MV-4-11 (cell line): ENCODE results near the gene SNAI3.
"Not testable (repeated sequence)": the region's sequence is repeated elsewhere in the genome, so short reads cannot be mapped to it uniquely, and the experiment has no call there.

Experiments
- DNase-seq: peaks from one replicate; lab custom pipeline; 2025; lab: John Stamatoyannopoulos, UW

SNAI3 gene

DNA sequence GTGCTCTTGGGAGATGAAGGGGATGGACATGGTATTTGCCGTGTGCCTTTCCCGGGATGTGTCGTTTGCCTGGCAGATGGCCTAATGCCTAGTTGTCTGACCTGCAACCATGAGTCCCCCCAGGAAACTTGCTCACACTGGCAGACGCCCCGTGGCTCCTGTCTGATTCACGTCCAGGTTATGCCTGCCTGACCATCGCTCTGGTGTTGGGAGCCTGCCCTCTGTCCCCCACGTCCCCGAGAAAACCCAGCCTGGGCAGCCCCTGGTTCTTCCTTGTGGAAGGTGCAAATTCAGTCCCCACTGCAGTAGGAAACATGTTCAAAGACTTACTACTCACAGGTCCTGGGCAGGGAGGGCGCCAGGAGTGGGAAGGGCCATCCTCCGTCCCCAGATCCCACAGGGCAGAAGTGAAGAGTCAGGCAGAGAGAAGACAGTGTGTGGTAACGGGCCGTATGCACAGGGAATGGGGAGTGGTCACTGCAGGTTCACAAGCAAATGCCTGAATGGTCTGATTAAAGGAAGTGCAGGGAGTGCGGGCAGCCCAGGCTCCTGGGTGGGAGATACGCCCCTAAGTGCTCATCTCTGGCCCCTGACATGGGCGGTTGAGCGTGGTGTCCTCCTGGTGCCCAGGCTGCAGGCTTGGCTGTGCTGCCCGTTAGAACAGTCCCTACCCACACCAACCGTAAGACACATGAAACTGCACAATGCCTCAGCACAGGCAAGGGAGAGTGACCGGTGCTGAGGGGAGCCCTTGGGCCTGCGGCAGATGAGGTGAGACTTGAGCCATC is 4.2 kb upstream of the SNAI3 start:
- DNase-seq, result no peak

DNA sequence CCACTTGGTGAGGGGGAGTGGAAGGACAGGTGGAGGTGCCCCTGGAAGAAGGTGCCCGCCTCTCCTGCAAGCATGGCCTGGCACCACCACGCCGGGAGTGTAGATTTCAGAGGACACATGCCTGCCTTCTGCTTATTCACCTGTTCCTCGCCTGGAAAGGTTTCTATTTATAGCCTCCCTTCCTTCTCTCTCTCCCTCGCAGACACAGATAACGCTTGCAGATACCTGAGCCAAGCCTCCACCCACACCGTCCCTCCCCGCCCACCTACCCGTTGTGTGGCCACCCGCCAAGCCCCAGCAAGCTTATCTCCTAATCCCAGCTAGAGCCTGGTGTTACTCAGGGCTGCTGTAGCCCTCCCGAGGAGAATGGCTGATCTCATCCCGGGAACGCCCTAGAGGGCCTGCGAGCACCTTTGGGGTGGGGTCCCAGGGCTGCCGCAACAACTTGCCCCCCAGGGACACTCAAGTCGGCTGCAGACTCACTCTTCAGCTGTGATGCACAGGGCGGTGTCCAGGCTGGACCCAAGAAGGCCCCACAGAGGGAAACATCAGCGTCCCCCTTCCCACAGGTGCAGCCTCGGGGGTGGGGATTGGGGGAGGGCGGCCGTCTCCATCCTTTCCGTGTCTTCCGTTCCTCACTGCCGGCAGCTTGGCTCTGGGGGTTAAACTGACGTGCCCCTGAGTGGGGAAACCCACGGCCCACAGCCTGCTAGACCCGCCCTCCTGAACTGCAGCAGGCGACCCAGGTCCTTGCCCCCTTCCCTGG is 1.9 kb upstream of the SNAI3 start:
- DNase-seq, result no peak

DNA sequence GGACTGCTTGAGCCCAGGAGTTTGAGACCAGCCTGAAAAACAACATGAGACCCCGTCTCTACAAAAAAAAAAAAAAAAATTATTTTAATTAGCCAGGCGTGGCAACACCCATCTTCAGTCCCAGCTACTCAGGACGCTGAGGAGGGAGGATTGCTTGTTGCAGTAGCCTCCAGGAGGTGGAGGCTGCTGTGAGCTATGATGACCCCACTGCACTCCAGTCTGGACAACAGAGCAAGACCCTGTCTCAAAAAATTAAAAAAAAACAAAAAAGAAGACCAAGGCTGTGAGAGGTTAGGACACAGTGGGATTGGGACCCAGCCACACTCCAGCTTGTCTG is 1.3 kb upstream of the SNAI3 start:
- no peak for DNase-seq

DNA sequence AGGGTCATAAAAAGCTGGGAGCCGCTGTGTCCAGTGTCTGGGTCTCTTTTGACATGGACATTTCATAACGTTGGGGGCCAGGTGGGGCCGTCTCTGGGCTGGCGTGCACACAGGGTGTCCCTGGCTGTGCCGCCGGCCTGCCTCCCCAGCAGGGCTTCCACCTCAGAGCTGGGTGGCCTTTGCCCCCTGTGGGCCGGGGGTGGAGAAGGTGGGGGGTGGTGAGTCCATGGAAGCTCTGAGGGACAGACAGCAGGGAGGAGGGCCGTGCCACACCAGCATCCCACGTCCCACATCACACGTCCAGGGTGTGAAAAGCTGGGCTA is 908 bp upstream of the SNAI3 start:
- DNase-seq, result no peak

DNA sequence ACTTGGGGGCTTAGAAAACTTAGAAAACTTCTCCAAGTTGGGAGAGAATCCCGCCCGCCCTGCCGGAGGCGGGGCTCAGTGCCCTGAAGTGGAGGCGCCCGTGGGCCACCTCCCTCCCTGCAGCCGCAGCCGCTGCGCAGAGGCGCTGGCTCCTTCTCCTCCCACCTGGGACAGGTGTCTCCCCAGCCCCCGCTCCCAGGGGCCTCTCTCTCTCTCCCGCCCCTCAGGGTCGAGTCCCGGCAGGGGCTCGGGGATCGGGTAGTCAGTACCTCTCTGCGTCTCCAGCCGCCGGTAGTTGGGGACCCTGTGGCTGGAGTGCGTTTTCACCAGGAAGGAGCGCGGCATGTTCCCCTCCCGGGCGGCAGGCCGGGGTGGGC is 257 bp downstream of the SNAI3 start:
- no peak for DNase-seq

DNA sequence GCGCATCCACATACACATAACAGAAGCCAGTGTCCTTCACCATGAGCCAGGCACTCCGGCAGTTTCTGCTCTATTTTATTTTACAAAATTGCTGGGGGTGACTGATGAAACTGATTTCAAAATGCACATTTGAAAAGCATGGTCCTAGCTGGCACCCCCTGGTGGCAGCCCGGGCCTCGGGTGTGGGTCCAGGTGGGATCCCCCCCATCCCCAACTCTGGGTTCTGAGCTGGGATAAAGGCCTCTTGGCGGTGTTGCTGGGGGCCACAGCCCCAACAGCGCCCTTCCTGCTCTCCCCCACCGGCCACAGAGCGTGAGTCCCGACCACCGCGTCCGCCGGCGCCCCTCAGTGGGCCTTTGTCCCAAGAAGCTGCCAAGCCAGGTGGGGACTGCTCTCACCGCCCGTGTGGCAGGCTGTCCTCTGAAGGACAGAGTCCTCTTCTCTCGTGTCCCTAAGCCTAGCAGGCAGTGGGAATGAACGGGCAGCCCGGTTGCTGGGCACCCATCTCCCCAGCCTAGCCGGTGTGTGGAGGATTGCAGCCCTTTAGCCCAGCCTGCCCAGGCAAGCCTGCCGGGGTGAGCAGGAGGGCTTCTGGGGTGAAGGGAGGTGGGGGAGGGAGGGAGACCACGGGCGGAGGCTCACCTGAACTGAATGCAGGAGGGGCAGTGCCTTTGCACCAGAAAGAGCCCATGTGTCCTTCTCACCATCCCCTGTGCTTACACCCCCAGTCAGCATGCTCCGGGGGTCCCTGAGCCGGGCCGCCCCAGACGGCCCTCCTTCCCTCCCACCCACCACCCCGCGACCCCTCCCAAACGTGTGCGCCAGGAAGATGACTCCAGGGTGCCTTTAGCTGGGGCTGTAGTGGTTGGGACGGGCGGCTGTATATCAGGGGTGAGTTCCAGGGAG is 898 bp downstream of the SNAI3 start:
- DNase-seq, result peak; percentile 76

DNA sequence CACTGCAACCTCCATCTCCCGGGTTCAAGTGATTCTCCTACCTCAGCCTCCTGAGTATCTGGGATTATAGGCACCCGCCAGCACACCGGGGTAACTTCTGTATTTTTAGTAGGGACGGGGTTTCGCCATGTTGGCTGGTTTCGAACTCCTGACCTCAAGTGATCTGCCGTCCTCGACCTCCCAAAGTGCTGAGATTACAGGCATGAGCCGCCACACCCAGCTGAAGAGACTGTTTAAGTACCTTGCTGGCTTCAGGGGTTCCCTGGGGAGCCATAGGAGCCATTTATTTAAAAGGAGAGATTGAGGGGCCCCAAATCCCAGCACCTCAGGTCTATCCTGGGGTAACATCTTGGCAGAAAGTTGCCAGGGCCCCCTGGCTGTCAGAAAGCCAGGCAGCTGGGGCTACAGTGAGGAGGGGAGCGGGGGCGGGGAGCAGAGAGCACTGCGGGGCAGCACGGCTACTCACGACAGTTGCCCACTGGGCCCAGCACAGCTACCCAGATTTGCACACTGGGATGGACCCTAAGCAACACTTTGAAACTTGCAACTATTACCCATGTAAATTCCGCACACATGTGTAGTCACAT is 1.6 kb downstream of the SNAI3 start:
- DNase-seq, result peak; percentile 34

DNA sequence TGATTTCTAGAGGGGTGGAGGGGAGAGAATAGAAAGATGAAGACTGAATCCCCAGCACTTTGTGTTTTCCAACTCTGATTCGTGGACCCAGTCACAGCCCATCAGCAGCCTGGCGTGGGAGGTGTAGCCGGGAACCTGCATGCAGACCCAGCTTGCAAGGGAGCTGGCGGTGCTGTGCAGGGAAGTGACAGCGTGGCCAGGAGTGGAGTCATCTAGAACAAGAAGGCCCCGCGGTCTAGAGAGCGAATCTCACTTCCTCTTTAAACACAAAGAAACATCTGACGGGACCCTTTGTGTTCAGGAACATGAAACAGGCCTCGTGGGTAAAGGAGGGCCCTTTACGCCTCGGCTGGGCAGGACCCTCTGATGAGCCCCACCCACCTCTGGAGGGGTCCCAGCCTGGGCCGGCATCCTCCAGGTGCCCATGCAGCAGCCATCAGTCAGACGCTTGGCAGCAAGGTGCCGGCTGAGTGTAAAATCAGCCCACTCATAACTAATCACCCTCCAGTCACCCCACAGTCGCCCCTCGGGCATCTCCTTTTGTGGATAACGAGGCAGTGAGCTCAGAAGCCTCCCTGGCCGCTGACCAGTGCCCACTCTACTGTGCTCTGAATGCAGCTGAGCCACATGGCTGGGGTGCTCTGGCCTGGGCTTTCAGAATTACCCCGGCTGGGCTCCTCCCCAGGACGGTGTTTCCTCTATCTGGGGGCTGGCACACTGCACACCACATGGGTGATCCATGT is 4.4 kb downstream of the SNAI3 start:
- peak; percentile 98 for DNase-seq

DNA sequence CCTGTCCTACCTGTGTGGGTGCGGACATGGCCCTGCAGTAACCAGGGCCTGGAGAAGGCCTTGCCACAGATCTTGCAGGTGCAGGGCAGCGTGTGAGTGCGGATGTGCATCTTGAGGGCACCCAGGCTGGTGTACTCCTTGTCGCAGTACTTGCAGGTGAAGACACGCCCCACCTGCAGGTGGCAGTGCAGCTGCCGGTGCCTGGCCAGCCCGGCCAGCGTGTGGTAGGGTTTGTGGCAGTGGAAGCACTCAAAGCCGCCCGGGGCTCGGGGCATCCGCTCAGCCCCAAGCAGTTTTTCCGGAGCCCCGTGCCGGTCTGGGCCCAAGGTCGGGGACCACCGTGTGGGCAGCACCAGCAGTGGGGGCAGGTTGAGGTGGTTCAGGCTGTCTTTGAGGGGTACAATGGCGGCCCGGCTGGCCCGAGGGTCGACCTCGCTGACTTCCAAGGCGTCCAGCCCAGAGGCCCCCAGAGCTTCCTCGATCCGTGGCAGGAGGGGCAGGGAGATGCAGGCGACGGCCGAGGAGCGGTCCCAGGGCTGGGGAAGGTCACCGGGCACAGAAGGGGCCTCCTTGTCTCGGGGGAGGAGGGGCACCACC is 5.1 kb downstream of the SNAI3 start:
- no peak for DNase-seq

DNA sequence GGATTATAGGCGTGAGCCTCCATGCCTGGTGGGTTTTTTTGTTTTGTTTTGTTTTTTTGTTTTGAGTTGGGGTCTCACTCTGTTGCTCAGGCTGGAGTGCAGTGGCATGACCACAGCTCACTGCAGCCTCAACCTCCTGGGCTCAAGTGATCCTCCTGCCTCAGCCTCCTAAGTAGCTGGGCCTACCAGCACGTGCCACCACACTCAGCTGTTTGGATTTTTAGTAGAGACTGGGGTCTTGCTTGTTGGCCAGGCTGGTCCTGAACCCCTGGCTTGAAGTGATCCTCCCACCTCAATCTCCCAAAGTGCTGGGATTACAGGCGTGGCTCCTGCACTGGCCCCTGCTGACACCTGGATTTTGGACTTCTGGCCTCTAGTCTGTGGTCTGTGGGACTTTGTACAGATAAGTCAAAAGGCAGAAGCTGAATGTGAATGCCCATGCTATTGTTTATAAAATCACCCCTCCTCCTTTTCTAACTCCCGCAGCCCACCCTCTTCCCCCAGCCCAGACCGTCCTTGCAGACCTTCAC is 5.7 kb downstream of the SNAI3 start:
- DNase-seq, result no peak

DNA sequence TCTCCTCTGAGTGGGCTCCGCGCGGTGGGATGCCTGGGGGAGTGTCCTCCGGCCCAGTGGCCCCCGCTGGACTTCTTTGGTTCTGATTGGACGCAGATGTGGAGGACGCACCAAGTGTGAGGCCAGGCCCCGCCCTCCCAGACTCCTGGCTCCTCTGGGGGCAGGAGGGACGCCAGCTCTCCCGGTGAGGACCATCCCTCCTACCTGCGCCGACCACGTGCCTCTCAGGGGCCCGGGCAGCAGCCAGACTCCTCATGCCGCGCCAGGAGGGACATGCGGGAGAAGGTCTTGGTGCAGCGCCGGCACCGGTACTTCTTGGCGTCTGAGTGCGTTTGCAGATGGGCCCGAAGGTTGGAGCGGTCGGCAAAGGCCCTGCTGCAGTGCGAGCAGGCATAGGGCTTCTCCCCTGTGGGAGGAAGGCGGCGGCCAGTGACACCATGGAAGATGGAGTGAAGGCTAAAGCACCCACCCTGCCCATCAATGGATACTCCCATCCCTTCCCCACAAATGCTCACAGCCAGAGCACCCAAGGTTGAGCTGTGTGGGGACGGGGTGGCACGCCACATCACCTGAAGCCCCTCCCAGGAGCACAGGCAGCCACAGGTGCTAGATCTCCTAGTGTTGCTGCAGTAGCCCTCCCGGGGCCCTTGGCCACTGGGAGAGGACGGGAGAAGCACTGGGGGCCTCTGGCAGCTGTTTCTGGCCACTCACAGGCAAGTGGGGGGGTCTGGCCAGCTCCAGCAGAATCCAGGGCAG is 7.9 kb downstream of the SNAI3 start:
- DNase-seq, result no peak

DNA sequence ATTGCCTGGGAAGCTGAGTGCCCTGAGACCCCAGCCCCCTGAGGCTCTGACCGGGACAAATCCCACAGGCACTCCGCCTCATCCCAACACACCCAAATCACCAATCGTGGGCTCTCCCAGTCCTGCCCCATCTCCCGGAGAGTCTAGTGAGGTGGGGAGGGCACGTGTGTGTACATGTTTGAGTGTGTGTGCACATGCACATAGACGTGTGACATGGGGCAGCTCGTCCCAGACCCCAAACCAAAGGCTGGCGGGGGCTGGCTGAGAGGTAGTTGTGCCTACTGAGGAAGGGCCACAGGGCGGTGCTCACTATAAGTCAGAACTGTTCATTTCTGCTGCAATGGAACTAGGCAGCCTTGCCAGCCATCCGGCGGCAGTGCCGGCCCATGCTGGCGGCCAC is 8.6 kb downstream of the SNAI3 start:
- DNase-seq, result no peak

DNA sequence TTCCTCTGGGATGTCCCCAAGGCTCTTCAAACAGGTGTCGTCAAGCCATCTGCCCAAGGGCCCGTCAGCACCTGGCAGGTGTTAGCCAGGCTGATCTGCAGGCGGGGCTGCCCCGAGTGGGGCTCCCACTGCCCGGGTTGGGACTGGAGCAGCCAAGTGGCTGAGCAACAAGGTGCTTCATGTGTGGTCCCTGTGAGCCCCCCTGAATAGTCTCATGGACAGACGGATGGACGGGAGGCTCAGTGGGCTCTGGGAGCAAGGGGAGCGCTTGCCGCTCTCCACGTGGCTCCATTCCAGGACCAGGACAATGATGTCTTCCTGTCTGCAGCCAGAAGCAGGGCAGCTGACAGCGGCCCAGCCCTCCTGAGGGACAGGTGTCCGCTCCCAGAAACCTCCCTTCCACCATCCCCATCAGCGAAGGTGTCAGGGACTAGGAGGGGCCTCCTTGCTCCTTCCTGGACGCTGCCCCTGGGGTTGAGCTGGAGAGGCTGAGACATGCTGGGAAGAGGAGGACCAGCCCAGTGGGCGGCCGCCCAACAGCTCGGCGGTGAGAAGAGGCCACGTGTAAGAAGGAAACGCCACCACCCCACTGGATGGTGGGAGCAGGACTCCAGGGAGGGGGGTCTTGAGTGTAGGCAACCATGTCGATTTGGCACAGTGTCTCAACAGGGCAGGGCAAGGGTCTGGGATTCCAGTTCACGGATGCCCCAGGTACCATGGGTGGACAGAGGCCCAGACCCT is 9.6 kb downstream of the SNAI3 start:
- DNase-seq, result no peak

DNA sequence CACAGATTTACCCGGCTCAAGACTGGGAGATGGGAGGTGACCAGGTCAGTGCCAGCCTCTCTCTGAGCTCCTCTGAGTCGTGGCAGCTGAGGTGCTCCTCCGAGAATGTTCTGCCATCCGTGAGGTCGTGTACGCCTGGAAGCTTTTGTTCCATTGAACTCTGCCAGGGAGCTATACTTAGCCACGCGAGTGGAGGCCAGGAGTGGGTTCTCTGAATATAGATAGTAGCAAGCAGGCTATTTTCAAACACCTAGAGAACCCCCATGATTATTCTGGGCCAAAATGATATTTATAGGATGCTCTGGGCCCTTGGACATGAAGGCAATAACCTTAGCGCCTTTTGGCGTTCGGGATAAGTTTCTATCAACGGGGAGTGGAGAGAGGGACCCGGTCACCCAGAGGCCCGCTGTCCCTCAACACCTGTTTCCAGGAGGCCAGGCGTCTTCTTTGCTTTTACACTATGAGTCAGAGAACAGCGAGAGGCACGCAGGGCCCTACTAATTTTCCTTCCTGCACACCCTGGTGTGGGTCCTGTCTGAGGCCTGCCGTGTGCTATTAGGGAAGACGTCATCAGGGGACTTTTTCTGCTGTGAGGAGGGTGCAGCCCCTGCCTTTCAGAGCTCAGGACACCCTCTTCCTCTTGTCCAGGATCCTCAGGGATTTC is 12.5 kb downstream of the SNAI3 start:
- no peak for DNase-seq

DNA sequence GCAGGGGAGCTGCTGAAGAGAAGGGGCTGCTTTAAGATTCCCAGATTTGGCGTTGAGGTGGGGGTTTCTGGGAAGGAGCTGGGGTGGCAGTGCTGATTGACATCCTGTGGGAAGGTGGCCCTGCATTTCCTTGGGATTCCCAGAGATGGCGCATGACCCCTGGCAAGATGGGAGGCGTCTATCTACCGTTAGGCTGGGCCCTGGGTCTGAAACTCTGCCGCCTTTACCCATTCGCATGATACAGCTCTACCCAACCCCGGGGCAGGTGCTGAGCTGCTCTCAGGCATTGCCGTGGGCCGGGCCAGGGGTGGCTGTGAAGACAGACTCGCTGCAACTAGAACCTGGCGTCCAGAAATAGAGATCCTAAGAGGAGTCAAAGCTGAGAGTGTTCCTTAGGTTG is 13.5 kb downstream of the SNAI3 start:
- no peak for DNase-seq

DNA sequence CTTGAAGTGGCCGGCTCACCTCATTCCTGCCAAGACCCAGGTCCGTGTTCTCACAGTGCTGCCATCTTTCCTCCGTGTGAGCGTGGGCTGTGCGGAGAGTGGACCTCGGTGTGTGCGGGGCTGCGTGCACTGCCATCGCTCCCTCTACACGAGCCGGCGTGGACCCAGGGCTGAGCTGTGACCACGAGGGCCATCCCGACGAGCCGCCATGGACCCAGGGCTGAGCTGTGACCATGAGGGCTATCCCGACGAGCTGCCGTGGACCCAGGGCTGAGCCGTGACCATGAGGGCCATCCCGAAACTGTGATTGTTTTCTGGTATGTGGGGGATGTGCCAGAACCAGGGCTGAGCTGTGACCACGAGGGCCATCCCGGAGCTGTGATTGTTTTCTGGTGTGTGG is 14.5 kb downstream of the SNAI3 start:
- DNase-seq, result no peak

DNA sequence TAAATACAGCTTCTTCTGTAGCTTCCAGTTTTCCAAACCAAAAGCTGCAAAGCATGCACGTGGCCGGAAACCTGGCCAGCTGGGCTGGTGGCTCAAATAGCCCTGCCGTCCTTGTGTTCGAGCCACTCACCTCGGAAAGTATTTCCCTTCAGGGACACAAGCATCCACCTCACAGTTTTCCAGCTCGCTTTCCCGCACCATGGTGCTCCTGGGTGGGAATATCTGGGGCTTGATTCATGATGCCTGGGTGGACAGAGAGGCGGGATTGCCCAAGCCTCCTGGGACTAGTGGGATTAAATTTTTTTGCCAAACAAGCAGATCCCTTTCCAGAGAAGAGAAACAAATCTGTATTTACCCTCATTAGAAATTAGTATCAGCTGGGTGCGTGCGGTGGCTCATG is 16.3 kb downstream of the SNAI3 start:
- no peak for DNase-seq

DNA sequence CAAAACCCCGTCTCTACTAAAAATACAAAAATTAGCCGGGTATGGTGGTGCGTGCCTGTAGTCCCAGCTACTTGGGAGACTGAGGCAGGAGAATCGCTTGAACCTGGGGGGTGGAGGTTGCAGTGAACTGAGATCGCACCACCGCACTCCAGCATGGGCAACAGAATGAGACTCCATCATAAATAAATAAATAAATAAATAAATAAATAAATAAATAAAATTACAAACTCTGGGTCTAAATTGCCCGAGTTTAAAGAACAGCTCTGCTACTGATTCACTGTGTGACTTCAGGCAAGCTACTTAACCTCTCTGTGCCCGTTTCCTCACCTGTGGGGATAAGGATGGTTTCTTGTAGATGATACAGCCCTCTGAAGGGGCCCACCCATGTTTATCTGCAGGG is 16.8 kb downstream of the SNAI3 start:
- not testable (repeated sequence) for DNase-seq

DNA sequence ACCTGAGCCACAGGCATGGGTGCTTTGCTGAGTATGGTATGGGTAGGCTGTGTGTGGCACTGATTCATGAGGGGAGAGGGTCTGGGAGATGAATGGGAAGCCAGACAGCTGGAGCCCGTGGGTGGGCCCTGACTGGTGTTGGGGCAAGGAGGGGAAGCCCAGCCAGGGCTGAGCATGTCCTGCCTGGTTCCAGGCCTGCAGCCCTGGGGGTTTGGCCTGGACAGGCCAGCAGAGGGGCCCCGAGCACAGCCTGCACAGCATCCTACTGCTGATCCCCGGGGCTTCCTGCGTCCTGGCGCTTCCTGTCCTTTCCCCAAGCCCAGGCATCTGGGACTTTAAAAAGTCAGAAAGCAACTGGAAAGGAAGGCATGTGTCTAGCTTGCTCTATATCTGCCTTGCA is 18.8 kb downstream of the SNAI3 start:
- no peak for DNase-seq
